HG03097 (cell line): ENCODE data around the gene CREB3.

ENCODE experiments used
- ATAC-seq: cut with Tn5 transposase; IDR thresholded peaks from one replicate; pipeline ENCODE4 v1.9.1; 2021; ENCODE audit not compliant: unreplicated experiment, low FRiP score

Gene CREB3

DNA sequence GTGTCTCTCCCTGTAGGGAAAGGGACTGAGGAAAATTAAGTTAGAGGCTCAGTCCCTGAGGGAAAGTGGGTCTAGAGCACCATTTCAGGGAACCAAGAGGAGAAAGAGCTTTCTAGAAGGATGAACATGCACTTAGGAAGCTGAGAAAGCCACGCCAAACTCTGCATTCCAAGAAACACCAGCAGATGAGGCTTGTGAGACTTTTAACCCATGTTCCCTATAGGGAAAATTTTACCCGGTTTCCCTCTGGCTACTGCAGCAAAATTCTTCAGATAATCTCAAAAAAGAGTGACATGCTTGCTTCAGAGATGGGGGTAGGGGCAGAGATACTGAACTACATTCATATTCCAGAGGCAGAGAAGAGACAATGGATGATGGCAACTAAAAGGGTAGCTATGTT lies 9.0 kb upstream of the CREB3 start:
- no peak for ATAC-seq

DNA sequence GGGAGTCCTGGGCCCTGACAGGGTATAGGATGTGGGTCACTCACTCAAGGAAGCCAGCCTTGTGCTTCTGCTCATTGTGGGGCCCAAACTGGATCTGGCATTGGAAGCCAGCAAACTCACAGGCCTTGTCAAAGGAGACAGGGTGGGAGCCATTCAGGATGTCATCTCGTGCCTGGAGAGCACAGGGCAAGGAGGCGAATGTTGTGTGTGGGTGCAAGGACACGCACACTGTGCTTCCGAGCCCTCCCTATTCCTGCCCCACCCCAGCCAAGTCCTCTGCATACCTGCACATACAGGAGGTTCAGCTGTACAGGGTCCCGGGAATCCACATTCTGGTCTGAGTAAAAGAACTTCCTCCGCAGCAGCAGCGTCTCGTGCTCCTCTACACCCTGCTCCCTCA lies 8.6 kb upstream of the CREB3 start:
- ATAC-seq, result no peak

DNA sequence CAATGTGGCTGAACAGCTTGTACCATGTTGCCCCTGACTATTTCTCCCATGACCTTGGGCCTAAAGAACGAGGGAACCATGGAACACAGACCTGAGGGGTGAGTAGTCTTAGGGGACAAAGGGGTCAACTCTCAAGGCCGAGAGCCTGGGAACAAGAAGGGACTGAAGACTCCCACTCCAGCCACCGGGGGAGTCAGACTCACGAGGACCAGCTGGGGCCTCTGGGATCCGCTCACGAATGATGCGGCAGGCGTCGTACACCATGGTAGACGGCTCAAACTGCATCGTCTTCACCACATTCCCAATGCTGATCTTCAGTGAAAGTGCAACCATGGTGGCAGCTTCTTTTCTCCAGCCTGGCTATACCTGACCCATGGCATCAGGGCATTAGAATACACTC lies 7.1 kb upstream of the CREB3 start:
- no peak for ATAC-seq

DNA sequence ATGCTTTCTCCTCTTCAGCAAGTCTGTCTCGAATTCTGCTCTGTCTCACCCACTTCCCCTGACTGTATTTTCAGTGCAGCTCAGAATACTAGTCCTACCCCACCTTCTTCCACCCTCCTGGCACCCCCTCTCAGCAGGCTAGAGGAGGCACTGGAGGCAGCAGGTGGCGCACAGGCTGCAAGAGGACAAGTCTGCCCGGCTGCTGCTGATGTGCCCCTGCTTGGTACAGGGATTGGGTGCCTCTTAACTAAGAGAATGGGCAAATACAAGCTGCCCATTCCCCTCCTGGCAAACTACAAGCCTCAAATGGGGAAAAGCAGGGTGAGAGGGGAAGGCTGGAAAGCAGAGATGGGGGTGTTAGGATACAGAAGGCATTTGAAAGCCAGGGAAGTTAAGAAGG lies 5.5 kb upstream of the CREB3 start:
- no peak for ATAC-seq

DNA sequence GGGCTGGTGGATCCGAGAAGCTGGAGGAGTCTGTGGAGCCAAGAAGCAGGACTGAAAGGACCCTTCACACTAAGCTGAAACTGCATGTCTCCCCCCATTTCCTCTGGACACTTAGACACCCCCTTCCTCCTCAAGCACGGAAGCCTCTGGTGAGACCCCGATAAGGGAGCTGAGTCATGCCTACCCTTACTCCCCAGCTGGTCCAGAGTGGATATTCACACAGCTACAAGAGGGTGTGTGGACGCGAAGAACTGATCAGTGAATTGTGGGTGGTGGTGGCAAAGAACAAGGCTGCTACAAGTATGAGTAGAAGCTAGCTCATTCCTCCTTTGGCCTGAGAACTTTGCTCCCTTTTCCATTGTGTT lies 4.8 kb upstream of the CREB3 start:
- ATAC-seq, result no peak

DNA sequence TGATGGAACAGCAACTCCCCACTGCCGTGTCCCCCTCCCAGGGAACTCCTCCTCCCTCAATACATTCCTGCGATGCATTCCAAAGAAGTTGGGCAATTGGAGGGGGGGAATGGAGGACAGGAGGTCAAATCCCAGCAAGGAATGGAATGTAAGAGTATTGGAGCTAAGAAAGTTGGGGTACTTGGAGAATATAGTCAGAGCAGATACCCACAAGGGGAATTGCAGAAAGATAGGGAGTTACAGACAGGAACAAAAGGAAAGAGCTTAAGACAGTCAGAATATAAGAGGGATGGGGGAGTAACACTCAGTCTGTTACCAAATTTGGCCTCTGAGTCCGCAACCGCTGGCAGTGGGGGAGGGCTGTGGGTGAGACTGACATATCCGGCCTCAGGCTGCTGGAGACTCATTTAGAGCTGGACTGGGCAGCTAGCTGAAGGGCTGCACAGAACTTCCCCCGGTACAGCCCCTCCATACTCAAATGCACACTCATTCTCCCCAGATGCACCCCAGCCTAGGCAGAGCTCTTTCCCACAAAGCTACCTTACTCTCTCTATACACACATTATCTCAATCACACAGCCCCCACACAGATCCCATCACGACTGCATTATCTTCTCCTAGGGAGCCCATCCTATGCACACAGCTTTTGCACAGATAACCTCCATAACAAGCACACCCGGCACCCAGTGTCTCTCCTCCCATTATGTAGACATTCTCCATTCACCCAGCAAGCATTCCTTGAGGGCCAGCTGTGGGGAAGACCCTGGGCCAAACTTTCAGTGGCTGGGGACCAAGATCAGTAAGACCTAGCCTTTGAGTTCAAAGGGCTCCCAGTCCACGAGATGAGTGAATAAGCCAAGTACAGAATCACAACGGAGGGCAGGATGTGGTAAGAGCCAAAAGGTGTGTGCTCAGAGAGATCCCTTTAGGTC lies 4.2 kb upstream of the CREB3 start:
- ATAC-seq, result no peak

DNA sequence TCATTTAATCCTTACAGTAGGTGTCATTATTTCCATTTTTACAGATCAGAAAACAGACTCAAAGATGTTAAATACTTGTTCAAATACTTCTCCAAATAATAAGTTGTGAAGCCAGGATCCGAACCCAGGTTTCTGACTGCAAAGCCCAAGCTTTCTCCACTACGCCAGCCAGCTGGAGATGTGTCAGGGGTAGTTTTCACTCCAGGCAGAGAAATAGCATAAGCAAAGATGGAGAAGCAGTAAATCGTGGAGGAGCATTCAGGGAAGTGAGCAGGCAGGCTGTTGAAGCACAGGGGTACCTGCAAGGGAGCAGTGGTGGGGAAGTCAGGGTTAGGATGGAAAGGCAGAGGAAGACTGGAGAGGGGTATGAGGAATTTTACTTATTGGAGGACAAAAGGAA lies 3.4 kb upstream of the CREB3 start:
- ATAC-seq, result no peak

DNA sequence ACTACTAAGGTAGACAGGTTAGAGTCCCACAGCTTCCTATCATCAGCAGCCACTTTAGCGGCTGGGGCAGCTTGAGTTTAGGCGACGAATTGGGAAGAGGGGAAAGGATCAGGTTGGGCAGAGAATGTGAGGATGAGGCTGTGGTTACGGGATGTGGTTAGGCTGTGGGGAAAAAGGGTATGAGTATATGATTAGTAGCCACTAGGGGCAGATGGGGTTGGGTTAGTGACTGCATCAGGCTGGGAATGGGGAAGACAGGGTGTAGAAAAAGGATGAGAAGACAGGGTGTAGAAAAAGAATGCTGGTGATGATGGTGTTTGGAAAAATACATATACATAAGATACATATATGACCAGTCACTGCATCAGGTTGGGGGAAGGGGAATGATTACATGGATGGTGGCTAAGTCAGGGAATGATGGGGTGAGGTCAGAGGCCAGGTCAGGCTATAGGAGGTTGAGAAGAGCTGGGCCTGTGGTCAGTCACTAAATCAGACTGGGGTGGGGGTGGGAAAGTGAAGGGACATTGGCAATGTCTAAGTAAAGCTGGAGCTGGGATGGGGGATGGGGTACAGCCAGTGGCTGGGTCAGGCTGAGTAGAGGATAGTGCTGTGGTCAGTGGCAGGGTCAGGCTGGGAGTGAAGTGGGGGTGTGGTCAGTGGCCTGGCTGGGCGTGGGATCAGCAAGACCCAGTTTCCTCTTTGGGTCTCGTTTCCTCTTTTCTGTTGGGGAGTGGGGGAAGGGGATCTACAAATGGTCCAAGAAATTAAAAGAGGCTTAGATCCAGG lies 2.6 kb upstream of the CREB3 start:
- ATAC-seq, result no peak

DNA sequence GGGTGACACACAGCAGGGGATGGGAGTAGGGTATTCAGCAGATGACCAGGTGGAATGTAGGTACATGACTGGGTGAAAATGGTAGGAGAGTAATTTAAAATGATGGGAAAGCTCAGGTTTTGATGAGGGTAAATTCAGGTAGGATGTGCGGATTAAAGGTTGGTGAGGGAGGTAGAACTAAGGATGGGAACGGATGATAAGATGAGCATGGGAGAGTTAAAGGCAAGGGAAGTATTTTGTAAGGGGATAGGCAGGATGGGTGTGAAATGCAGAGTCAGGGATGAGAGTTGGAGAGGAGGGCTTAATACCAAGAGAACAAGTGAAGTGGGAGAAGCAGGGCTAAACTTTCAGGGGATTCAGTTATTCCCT lies 2.0 kb upstream of the CREB3 start:
- no peak for ATAC-seq

DNA sequence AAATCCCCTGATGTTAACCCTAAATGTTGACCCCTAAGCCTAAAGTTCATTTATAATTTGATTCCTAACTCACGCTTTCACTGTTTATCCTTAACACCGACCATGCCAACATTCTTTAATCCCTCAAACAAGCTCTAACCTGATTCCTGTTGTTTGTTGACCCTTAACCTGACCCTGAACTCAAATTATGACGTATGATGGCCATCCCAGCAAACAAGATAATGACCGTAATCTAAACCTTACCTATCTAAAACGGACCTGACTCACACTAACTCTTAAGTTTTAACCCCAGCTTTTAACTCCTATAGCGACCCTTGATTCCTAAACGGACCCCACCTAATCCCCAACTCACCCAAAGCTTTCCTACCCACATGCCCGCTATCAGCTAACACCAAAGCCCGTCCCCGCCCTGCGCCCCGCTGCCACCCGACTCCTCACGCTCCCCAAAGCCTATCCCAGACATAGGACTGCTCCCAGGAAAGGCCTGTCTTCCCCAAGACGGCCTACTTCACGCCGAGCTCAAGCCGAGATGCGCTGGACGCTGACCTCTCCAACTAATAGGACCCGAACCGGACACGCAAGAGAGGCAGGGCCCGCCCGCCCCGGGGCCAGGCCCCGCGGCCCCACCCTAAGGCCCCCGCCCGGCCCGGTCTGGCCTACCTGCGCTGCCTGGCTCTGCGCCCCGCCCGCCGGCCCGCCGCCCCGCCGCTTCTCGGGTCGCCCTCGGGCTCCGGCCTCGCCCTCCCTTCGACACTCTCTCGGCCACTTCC lies 866 bp upstream of the CREB3 start:
- no peak for ATAC-seq

DNA sequence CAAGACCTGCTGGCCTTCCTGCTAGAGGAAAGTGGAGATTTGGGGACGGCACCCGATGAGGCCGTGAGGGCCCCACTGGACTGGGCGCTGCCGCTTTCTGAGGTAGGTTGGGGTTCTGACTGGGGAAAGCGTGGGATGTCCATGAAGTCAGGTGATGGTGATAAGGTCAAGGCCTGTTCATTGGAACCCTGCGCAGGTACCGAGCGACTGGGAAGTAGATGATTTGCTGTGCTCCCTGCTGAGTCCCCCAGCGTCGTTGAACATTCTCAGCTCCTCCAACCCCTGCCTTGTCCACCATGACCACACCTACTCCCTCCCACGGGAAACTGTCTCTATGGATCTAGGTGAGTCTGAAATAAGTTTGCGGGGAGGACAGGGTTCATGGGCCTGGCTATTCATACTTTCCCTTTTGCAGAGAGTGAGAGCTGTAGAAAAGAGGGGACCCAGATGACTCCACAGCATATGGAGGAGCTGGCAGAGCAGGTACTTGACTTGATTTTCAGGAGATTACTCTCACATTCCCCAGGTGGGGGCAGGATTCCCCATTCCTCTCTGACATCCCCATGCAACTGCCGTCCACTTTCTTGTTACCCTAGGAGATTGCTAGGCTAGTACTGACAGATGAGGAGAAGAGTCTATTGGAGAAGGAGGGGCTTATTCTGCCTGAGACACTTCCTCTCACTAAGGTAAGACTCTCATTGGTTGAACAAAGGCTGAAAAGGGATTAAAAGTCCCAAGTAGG lies 505 bp downstream of the CREB3 start:
- ATAC-seq, result peak; percentile 1

DNA sequence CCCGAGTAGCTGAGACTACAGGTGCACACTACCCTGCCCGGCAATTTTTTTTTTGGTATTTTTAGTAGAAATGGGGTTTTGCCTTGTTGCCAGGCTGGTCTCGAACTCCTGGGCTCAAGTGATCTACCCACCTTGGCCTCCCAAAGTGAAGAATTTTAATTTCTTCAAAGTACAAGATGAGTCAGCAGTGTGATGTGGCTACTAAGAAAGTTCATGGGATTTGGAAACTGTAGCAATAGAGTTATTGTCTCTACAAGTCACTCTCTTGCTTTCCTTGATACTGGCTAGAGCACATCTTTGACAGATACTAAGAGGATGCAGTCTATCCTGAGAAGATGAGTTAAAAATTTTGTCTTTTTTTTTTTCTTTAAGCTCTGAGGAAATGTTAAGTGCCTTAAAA lies 1.6 kb downstream of the CREB3 start:
- ATAC-seq, result no peak

DNA sequence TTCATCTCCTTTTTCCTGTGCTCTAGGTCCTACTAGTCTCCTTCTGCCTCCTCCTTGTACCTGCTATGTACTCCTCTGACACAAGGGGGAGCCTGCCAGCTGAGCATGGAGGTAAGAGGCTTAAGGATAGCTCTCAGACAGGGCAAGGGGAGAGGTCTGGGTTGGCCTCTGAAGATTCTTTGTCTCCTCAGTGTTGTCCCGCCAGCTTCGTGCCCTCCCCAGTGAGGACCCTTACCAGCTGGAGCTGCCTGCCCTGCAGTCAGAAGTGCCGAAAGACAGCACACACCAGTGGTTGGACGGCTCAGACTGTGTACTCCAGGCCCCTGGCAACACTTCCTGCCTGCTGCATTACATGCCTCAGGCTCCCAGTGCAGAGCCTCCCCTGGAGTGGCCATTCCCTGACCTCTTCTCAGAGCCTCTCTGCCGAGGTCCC lies 3.8 kb downstream of the CREB3 start:
- no peak for ATAC-seq

DNA sequence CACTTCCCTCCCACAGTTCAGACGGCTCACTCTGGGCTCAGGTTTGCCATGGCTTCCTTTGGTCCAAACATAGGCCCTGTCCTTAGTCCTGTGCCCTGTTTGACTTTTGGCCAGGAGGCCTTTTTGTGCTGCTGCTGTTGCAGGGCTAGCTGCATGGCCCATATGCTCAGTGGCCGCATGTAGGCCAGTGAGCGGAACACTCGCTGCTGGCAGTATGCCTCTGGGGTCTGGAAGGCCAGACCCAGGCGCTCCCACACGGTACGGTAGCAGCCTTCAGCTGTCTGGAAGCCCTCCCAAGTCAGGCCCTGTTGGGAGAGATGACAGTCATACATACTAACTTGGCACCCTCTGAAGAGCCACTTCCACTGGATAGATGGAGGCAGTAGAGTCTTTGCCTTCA lies 4.7 kb downstream of the CREB3 start:
- no peak for ATAC-seq

DNA sequence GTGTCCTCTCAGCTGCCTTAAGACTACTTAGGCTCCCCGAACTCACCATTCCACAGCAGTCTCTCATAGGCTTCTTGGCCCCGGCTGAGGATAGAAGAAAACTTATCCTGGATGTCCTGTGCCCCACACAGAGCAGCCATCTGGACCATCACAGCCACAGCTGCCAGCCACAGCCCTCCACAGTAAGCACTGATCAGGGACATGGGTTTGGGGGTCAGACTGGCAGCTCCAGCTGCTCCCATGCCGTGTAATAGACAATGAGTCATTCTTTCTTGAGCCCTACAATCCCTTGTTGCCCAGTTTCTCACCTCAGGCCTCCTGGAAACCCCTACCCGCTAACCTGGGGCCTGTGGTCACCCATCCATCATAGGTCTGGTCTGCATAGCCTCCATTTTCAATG lies 5.7 kb downstream of the CREB3 start:
- no peak for ATAC-seq

DNA sequence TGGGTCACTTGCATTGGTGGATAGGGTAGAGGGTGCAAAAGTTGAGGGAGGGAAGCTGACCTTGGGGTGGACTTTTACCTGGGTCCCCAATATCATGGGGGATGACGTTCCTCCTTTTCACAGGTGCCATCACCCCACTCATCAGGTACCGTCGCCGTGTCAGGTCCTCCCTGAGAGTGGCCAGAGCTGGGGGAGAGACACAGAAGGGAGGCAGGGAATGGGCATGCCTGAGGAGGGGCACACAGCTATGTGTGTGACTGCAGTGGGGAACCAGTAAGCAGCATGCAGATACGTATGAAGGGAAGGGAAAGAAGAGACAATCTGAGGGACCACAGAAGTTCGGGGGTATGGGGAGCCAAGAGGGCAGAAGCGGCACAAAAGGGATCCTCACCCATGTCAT lies 6.5 kb downstream of the CREB3 start:
- ATAC-seq, result no peak

DNA sequence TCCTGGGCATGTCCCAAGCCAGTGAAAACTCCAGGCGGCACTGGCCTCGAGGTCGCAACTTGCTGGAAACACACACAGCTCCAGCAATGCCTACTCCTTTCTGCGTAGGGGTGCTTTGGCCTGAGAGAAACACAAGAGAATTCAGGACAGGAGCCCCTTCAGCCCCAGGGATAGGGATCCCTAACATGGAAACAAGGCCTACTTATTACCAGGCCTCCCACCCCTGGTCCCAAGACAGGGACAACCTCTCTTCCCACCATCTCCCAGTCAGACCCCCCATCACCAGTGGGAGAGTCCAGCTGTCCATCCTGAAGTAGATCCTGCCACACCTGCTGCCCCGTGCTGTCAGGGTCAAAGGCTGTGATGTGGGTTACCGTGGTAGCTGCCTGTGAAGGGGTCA lies 7.8 kb downstream of the CREB3 start:
- ATAC-seq, result no peak

DNA sequence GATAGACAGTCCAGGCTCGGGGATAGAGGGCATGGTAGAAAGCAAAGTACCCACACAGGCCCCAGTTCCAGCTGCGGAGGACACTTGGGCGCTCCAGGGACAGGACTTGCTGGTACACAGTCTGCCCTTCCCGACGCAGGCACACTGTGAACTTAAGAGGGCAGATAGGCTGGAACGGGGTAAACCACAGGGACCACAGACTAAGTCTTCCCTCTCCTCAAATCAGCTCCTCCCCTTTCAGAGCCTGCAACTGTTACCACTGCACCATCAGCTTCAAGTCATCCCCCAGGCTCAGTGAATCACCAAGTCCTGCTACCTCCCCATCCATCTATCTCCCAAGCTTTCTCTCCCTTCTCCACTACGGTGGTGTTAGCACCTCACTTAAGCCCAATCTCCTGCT lies 9.3 kb downstream of the CREB3 start:
- ATAC-seq, result no peak

DNA sequence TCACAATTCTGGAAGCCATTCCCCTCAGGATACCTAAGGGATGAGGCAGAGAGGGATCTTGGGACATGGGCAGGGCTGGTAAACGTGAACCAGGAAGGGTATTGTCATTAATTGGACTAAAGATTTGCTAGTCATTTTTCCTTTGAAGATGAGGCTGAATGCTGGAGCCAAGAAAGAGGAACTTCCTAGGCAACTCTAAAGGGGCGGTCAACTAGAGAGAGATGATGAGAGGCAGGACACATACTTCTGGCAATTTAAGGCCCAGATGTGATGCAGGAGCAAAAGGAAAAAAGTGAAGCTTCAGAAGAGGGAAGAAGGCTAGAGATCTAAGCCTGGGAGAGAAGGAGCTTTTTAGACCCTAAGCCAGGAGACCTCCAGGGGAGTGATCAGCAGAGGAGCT lies 11.0 kb downstream of the CREB3 start:
- no peak for ATAC-seq

DNA sequence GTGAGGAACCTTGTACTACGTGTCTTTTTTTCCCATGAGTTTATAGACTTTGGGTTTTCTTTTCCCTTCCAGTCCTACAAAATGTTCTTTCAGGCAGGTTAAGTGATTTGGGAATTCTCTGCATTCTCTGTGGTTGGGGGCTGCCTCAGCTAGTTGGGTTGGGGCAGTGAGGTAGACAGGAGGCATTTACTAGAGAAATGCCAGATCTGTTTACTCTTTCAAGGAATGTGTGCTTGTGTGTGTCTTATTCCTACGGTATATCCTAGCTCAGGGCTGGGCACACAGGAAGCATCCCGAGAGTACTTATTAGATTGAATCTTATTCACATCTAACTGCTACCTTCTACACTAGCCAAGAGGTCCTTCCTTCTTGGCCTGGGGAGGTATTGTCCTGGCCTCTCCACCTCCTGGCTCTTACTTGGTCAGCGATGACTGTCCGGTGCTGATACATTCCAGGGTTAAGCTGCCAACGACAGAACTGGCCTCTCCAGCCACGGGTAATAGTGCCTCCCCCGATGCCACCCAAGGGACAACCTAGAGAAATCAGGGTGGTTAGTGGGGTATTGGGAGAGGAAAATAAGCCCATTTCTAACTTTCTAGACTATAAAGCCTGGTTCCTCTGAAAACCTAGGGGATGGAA lies 11.5 kb downstream of the CREB3 start:
- ATAC-seq, result no peak
